Type B pancreatic cell (in vitro differentiated cells): Measurements from ENCODE around the gene TUFT1. TPM values are rescaled to one million over a fixed set of nuclear protein-coding genes. Genes with fewer than 3 reads are reported as not detected.
"Not testable (repeated sequence)": the region's sequence is repeated elsewhere in the genome, so short reads cannot be mapped to it uniquely, and the experiment has no call there.

Source experiments
- DNase-seq: peaks from one replicate; pipeline ENCODE4 v3.0.0; 2021; ENCODE audit warnings: mixed read lengths; ENCODE audit not compliant: unreplicated experiment; ENCODE audit errors: extremely low spot score
- H3K27ac Mint-ChIP-seq: 2 replicates; pipeline ENCODE4 v1.8.0; 2021; ENCODE audit warnings: mild to moderate bottlenecking, mixed read lengths
- H3K27me3 Mint-ChIP-seq: 2 replicates; pipeline ENCODE4 v1.8.0; 2021; ENCODE audit warnings: mixed read lengths
- H3K36me3 Mint-ChIP-seq: 2 replicates; pipeline ENCODE4 v1.8.0; 2021; ENCODE audit warnings: mixed read lengths
- H3K4me1 Mint-ChIP-seq: one replicate; pipeline ENCODE4 v1.8.0; 2021; ENCODE audit warnings: mixed read lengths; ENCODE audit not compliant: unreplicated experiment
- H3K4me3 Mint-ChIP-seq: 2 replicates; pipeline ENCODE4 v1.8.0; 2021; ENCODE audit warnings: mild to moderate bottlenecking, mixed read lengths
- H3K9me3 Mint-ChIP-seq: 2 replicates; pipeline ENCODE4 v1.8.0; 2021; ENCODE audit warnings: mixed read lengths
- CTCF ChIP-seq: fragments of 200-600 bp; sonication (generic); conservative IDR thresholded peaks from 2 replicates; pipeline ENCODE4 v1.5.0; 2021; ENCODE audit warnings: antibody characterized with exemption, mild to moderate bottlenecking
- total RNA-seq: library from RNA; stranded (reverse); gene quantifications from 2 replicates; pipeline ENCODE4 v1.2.1, GENCODE V29; 2021; ENCODE audit warnings: low replicate concordance

The TUFT1 gene
- total RNA-seq, 1 donor from 2014 or later = 15.5 TPM

GRCh38 chr1:151590961-151591360, 50.9 kb downstream of the TUFT1 start:
- Mint-ChIP-seq H3K27me3 (peaks cover 8% of the 10 kb centered on the region), H3K36me3 (no peaks in the 10 kb centered on the region), H3K4me3 (no peak overlapping the region), H3K9me3 (peaks cover 10% of the 10 kb centered on the region), H3K27ac (no peak overlapping the region), H3K4me1 (peaks cover 12% of the 10 kb centered on the region)
- DNase-seq = no peak
- TF ChIP-seq CTCF = no peak

- Mint-ChIP-seq H3K36me3 (no peaks in the 10 kb centered on the region), H3K9me3 (peaks cover 10% of the 10 kb centered on the region), H3K27me3 (peaks cover 8% of the 10 kb centered on the region), H3K27ac (peak overlapping the region; percentile 5), H3K4me3 (peak overlapping the region; percentile 68), H3K4me1 (peaks cover 15% of the 10 kb centered on the region)
- TF ChIP-seq CTCF = no peak
- DNase-seq = no peak
These were observed 53.6 kb downstream of the TUFT1 start for GRCh38 chr1:151593730-151594129.

- Mint-ChIP-seq H3K4me3 (peak overlapping the region; percentile 68), H3K4me1 (peaks cover 15% of the 10 kb centered on the region)
These were observed 54.1 kb downstream of the TUFT1 start for GRCh38 chr1:151594143-151594625.

GRCh38 chr1:151596166-151596953, 56.3 kb downstream of the TUFT1 start:
- H3K27me3 Mint-ChIP-seq = peaks cover 8% of the 10 kb centered on the region
- no peak overlapping the region for H3K4me3 Mint-ChIP-seq
- no peak for TF ChIP-seq CTCF
- H3K27ac Mint-ChIP-seq = peak overlapping the region; percentile 42
- peaks cover 3% of the 10 kb centered on the region for H3K9me3 Mint-ChIP-seq
- no peak for DNase-seq
- H3K4me1 Mint-ChIP-seq = peaks cover 15% of the 10 kb centered on the region
- H3K36me3 Mint-ChIP-seq = no peaks in the 10 kb centered on the region

More at GRCh38 chr1:151594143-151594625, 54.1 kb downstream of the TUFT1 start:
- TF ChIP-seq CTCF = peak; percentile 95
- Mint-ChIP-seq H3K36me3 (no peaks in the 10 kb centered on the region), H3K9me3 (peaks cover 10% of the 10 kb centered on the region), H3K27me3 (peaks cover 8% of the 10 kb centered on the region), H3K27ac (peak overlapping the region; percentile 5)
- DNase-seq = peak; percentile 83

- not testable (repeated sequence) for H3K4me3 Mint-ChIP-seq, H3K9me3 Mint-ChIP-seq, H3K36me3 Mint-ChIP-seq, H3K27ac Mint-ChIP-seq, H3K27me3 Mint-ChIP-seq, H3K4me1 Mint-ChIP-seq, DNase-seq
These were observed 62.4 kb downstream of the TUFT1 start for GRCh38 chr1:151602550-151602949.

GRCh38 chr1:151604291-151604690, 64.2 kb downstream of the TUFT1 start:
- no peaks in the 10 kb centered on the region for H3K36me3 Mint-ChIP-seq
- no peak overlapping the region for H3K4me3 Mint-ChIP-seq
- peaks cover 5% of the 10 kb centered on the region for H3K27me3 Mint-ChIP-seq
- no peak overlapping the region for H3K27ac Mint-ChIP-seq
- no peak for TF ChIP-seq CTCF
- no peaks in the 10 kb centered on the region for H3K9me3 Mint-ChIP-seq
- DNase-seq = no peak
- H3K4me1 Mint-ChIP-seq = peaks cover 5% of the 10 kb centered on the region
